HepG2 (cell line): ENCODE measurements around the gene DSC2. TPM values are rescaled to one million over a fixed set of nuclear protein-coding genes. Genes with fewer than 3 reads are reported as not detected.

Source experiments
- ARID4A ChIP-seq: sonication (generic); formaldehyde crosslinking; IDR thresholded peaks from 2 replicates; pipeline ENCODE4 v1.5.0; 2020; ENCODE audit warnings: mild to moderate bottlenecking, missing genetic modification reagents, borderline replicate concordance
- BRD4 ChIP-seq: sonication (generic); formaldehyde crosslinking; IDR thresholded peaks from 2 replicates; pipeline ENCODE4 v1.4.0; 2020; ENCODE audit warnings: missing genetic modification reagents
- HHEX ChIP-seq: IDR thresholded peaks from 2 replicates; pipeline ENCODE4 v1.6.1; 2016; ENCODE audit warnings: control low read depth
- HMGXB4 ChIP-seq, 2 experiments: sonication (generic) in 1 of 2; formaldehyde crosslinking in 1 of 2; IDR thresholded peaks; 2 replicates each; pipeline versions ENCODE4 v1.4.0 to v1.6.1; 2018 to 2020; ENCODE audit warnings: missing genetic modification reagents in 2 of 2, borderline replicate concordance in 1 of 2, low read depth in 1 of 2, mild to moderate bottlenecking in 1 of 2, missing biosample characterization in 1 of 2
- HOXA9 ChIP-seq: sonication (generic); formaldehyde crosslinking; IDR thresholded peaks from 2 replicates; pipeline ENCODE4 v1.8.1; 2022; ENCODE audit warnings: missing genetic modification reagents, mild to moderate bottlenecking, moderate library complexity, borderline replicate concordance
- IKZF1 ChIP-seq: fragments of 450-650 bp; IDR thresholded peaks from 2 replicates; pipeline ENCODE4 v1.7.1; 2016
- ISL2 ChIP-seq: sonication (generic); formaldehyde crosslinking; IDR thresholded peaks from 2 replicates; pipeline ENCODE4 v1.5.0; 2020; ENCODE audit warnings: missing genetic modification reagents
- MTA1 ChIP-seq: sonication (generic); formaldehyde crosslinking; IDR thresholded peaks from 2 replicates; pipeline ENCODE4 v1.4.0; 2020; ENCODE audit warnings: missing genetic modification reagents, mild to moderate bottlenecking, borderline replicate concordance
- MXI1 ChIP-seq: IDR thresholded peaks from 3 replicates; pipeline ENCODE4 v1.6.1; 2012; ENCODE audit warnings: low read depth, low read length, inconsistent platforms, borderline replicate concordance
- SKIL ChIP-seq: sonication (generic); formaldehyde crosslinking; IDR thresholded peaks from 2 replicates; pipeline ENCODE4 v1.8.0; 2022; ENCODE audit warnings: missing genetic modification reagents, mild to moderate bottlenecking, moderate library complexity, borderline replicate concordance
- TFAP4 ChIP-seq: sonication (generic); IDR thresholded peaks from 2 replicates; pipeline ENCODE4 v1.6.1; 2016; ENCODE audit warnings: low read depth, borderline replicate concordance
- YEATS4 ChIP-seq: sonication (generic); formaldehyde crosslinking; IDR thresholded peaks from 2 replicates; pipeline ENCODE4 v1.4.0; 2020; ENCODE audit warnings: missing genetic modification reagents, borderline replicate concordance
- ZNF609 ChIP-seq: sonication (generic); formaldehyde crosslinking; IDR thresholded peaks from 2 replicates; pipeline ENCODE4 v1.4.0; 2020; ENCODE audit warnings: mild to moderate bottlenecking, missing genetic modification reagents, borderline replicate concordance
- ZSCAN31 ChIP-seq: sonication (generic); formaldehyde crosslinking; IDR thresholded peaks from 2 replicates; pipeline ENCODE4 v1.5.0; 2020; ENCODE audit warnings: low read depth, mild to moderate bottlenecking, missing genetic modification reagents
- polyA plus RNA-seq, 8 experiments: library from polyadenylated mRNA; depleted of rRNA in 3 of 8; stranded (reverse) in 7 of 8; unstranded in 1 of 8; fragments of >200 nt; fragmentation: Illumina TruSeq in 4 of 8; extraction: Trizol in 4 of 8; gene quantifications; 2 replicates each; pipeline versions ENCODE4 v1.2.1 to v1.2.3, GENCODE V29; 2011 to 2016; ENCODE audit warnings: low read depth in 4 of 8, missing spikeins in 1 of 8, mixed read lengths in 1 of 8; ENCODE audit not compliant: insufficient read depth in 1 of 8
- total RNA-seq, 5 experiments: library from RNA; depleted of rRNA; stranded (reverse); fragments of >200 nt; fragmentation: Illumina TruSeq; extraction: Trizol; gene quantifications; 2 replicates each; pipeline ENCODE4 v1.2.3, GENCODE V29; 2016; ENCODE audit warnings: low read depth in 1 of 5

Gene DSC2
- total and polyA plus RNA-seq, 2 of the 13 experiments (the other 11 are each of a cell fraction or from before 2014, with no cell fraction given) = 7.2 to 24.9 TPM

- peak; percentile 39; the same call in 1 of the 2 replicates for TF ChIP-seq ZNF609 (CRISPR knock-in tag)
- TF ChIP-seq ARID4A = peak; percentile 53
- TF ChIP-seq ZSCAN31 (CRISPR knock-in tag) = no peak
- peak; percentile 83 for TF ChIP-seq BRD4 (CRISPR knock-in tag)
- peak; percentile 49 to 50; a peak in 3 of 4 replicates for TF ChIP-seq HMGXB4 (CRISPR knock-in tag; IDR thresholded peaks at IDR 0.05; ENCODE audit: borderline replicate concordance in 1 of 2, low read depth in 1 of 2)
- TF ChIP-seq ISL2 (CRISPR knock-in tag) = peak; percentile 43
- TF ChIP-seq IKZF1 = no peak
- TF ChIP-seq MTA1 = peak; percentile 85; the same call in 1 of the 2 replicates
- TF ChIP-seq MXI1 = no peak
- peak; percentile 56; the same call in 1 of the 2 replicates for TF ChIP-seq TFAP4
- TF ChIP-seq HHEX (CRISPR knock-in tag) = no peak
- no peak for TF ChIP-seq HOXA9 (CRISPR knock-in tag)
- TF ChIP-seq YEATS4 (CRISPR knock-in tag) = peak; percentile 75; the same call in 1 of the 2 replicates
- TF ChIP-seq SKIL (CRISPR knock-in tag) = peak; percentile 65; the same call in 1 of the 2 replicates
Observed at GRCh38 chr18:31102025-31102684, at the start of gene DSC2 (continued).
